AG09319 (cell line): ENCODE measurements around the gene MYBPH.
A peak's percentile ranks its signal among the peaks of the same experiment; 100 is the strongest.

Experiments used
- DNase-seq: peaks from one replicate; pipeline ENCODE4 v3.0.0-alpha.2; 2010; ENCODE audit warnings: low read depth; ENCODE audit errors: extremely low read depth
- TF ChIP-seq, protein P1 (sequence below): IDR thresholded peaks from 2 replicates; pipeline ENCODE4 v1.5.1; 2011; ENCODE audit warnings: low read depth, mild to moderate bottlenecking, inconsistent platforms, low read length, moderate library complexity

The MYBPH gene

DNA sequence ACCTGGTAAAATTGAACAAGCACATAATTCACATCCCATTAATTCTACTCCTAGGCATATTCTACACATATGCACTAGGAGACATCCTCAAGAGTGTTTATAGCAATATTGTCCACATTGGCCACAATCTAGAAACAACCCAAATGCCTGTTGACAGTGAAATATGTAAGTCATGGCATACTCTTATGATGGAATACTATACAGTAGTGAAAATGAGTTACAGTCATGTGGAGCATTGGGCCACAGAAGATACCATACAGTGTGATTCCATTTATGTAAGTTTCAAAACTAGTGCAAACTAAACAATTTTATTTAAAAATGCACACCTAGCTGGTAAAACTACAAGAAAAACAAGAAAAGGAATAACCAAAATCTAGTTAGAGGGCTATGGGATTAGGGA, 34.7 kb upstream of the MYBPH start:
- TF ChIP-seq, protein P1, sequence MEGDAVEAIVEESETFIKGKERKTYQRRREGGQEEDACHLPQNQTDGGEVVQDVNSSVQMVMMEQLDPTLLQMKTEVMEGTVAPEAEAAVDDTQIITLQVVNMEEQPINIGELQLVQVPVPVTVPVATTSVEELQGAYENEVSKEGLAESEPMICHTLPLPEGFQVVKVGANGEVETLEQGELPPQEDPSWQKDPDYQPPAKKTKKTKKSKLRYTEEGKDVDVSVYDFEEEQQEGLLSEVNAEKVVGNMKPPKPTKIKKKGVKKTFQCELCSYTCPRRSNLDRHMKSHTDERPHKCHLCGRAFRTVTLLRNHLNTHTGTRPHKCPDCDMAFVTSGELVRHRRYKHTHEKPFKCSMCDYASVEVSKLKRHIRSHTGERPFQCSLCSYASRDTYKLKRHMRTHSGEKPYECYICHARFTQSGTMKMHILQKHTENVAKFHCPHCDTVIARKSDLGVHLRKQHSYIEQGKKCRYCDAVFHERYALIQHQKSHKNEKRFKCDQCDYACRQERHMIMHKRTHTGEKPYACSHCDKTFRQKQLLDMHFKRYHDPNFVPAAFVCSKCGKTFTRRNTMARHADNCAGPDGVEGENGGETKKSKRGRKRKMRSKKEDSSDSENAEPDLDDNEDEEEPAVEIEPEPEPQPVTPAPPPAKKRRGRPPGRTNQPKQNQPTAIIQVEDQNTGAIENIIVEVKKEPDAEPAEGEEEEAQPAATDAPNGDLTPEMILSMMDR: no peak
- DNase-seq: no peak

DNA sequence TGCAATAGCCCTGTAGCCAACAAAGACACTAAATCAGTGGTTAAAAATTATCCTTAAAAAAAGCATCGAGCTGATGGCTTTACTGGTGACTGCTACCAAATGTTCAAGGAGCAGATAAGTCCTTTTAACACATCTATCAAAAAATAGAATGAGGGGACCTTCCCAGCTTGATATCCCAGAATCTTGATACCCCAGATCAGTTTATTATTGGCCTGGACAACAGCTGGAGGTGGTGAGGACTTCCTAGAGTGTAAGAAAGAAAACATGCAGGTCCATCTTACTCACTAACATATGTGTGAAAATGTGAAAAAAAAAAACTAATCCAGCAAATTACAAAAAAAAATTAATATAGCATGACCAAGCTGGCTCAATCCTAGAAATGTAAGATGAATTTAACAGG, 32.6 kb upstream of the MYBPH start:
- TF ChIP-seq, protein P1: no peak
- DNase-seq: no peak

GRCh38 chr1:203207751-203208150, 32.1 kb upstream of the MYBPH start:
- TF ChIP-seq, protein P1: no peak
- no peak for DNase-seq

DNA sequence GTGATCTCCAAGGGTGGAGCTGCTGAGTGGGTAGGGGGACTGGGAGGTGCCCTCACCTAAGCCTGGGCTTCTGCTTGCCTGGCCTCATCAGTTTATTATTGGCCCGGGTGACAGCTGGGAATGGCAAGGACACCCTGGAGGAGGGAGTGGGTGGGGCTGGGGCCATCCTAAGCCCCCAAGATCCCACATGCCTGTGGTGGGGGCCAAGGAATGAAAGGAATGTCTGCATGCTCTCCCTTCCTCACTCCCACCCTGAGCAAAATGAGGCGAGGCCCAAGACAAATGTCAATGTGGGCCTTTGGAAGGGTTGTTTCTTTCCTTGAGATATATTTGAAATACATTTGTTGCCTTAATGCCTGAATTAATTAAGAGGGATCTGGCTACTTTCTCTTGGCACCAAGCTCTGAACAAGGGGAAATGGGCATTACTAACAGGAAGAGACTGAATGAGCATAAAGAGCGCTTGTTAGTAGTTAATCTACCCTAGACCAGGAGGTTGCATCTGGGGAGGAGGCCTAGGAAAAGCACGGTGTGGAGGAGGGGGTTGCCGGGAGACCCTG, 30.6 kb upstream of the MYBPH start:
- DNase-seq: no peak
- TF ChIP-seq, protein P1: no peak

- TF ChIP-seq, protein P1: no peak
- no peak for DNase-seq
Observed at GRCh38 chr1:203204756-203205155, 29.1 kb upstream of the MYBPH start.

- TF ChIP-seq, protein P1: no peak
- DNase-seq: peak; percentile 79
Observed at GRCh38 chr1:203202431-203203245, 27.0 kb upstream of the MYBPH start.

GRCh38 chr1:203201516-203202205, 26.0 kb upstream of the MYBPH start:
- no peak for DNase-seq
- TF ChIP-seq, protein P1: no peak
